Brain pericyte (primary cell): ENCODE data around the gene PVR.
"Not testable (repeated sequence)": the region's sequence is repeated elsewhere in the genome, so short reads cannot be mapped to it uniquely, and the experiment has no call there.

ENCODE experiments used
- DNase-seq: peaks from one replicate; pipeline ENCODE4 v3.0.0-alpha.2; 2012; ENCODE audit warnings: low read depth, low spot score

Gene PVR

DNA sequence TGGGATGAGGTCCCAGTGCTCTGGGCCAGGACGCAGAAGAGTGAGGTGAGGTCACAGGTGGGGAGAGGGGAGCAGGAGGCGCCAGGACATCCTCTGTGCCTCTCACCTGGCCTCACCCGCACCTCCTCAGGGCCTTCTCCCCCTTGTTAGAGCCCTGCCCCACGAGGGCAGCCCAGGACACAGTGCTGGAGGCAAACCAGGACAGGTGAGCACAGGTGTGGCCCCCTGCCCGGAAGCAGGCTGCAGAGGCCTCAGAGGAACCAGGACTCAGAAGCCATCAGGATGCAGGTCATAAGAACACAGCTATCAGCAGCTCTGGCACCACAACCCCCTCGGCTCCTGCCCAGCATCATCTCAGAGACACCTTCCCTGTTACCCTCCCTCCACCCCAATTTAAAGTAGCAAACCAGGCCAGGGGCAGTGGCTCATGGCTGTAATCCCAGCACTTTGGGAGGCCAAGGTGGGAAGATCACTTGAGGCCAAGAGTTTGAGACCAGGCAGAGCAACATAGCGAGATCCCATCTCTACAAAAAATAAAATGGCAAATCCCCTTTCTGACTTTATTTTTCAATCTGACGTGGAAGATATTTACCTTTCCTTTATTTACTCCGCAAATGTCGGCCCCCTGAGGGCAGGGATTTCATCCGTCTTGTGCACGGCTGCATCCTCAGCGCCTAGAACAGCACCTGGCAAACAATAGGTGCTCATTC, 54.9 kb downstream of the PVR start, which contains the start of gene CEACAM16:
CEACAM16 (plus strand) TSS at position 660 of the 710 bp plus-strand sequence. CDS start 2,306 bp downstream, outside the sequence.
- no peak for DNase-seq

GRCh38 chr19:44700547-44700946, 56.8 kb downstream of the PVR start:
- no peak for DNase-seq

GRCh38 chr19:44701228-44701627, 57.5 kb downstream of the PVR start:
- no peak for DNase-seq

- no peak for DNase-seq
These were observed 59.0 kb downstream of the PVR start for GRCh38 chr19:44702551-44703176.

- no peak for DNase-seq
These were observed 59.8 kb downstream of the PVR start for GRCh38 chr19:44703336-44704078.

GRCh38 chr19:44704982-44705381, 61.3 kb downstream of the PVR start:
- DNase-seq: no peak

DNA sequence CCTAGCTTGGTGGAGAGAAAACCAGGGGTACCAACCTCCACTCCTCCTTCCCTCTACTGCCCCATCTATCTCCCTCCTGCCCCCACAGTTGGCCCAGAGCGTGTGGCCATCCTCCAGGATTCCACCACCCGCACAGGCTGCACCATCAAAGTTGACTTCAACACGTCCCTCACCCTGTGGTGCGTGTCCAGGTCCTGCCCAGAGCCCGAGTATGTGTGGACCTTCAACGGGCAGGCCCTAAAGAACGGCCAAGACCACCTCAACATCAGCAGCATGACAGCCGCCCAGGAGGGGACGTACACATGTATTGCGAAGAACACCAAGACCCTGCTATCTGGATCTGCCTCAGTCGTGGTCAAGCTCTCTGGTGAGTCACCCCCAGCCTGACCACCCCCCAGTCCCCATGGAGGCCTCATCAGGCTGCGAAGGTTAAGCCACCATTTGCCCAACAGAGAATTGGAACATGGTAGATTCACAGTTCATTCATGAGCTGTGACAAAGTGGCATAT, 61.8 kb downstream of the PVR start:
- no peak for DNase-seq

GRCh38 chr19:44706506-44707236, 63.0 kb downstream of the PVR start:
- no peak for DNase-seq

- no peak for DNase-seq
These were observed 64.1 kb downstream of the PVR start for GRCh38 chr19:44707794-44708193.

- no peak for DNase-seq
These were observed 65.2 kb downstream of the PVR start for GRCh38 chr19:44708940-44709339.

GRCh38 chr19:44709434-44710266, 65.9 kb downstream of the PVR start:
- not testable (repeated sequence) for DNase-seq

DNA sequence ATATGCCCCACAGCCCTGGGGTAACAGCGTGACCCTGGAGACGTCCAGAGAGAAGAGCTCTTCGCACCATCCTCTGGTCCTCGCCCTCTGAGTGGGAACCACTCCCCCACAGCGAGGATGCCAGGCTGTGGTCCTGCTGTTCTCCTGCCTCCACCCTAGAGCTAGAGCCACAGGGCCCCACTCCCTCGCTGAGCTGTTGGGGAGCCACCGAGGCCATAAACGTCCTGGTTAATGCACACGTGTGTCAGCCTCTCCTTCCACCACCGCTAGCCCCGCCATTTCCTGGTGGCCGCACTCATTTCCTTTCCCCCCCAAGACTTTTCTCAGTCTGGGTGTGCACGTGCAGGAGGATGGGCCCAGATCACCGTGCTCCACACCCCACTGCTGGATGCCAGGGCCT, 66.8 kb downstream of the PVR start:
- DNase-seq: no peak

DNA sequence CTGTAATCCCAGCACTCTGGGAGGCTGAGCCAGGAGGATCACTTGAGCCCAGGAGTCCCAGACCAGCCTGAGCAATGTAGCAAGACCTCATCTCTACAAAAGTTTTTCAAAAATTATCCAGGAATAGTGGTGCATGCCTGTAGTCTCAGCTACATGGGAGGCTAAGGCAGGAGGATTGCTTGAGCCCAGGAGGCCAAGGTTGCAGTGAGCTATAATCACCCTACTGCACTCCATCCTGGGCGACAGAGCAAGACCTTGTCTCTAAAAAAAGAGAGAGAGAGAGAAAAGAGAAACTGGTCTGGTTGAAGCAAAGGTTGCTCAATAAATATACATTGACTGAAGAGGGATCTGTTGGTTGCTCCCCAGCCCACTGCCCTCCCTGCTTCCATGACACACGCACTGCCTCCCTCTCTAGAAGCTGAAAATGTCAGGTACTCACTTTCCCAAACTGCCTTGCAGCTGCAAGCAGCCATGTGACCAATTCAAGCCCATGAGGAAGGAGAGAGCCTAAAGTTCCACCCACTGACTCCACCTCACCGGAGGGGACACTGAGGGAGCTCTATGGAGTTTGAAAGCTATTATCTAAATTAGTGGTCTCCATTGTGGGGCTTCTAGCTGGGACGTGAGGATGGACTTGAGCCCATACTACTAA, 69.3 kb downstream of the PVR start:
- DNase-seq: no peak
